K562 (cell line): Measurements from ENCODE around the gene CNTD1. TPM values are rescaled to one million over a fixed set of nuclear protein-coding genes. Genes with fewer than 3 reads are reported as not detected.

Source experiments
- ATAC-seq: fragments of 200-7000 bp; cut with Tn5 transposase; 3 replicates; pipeline ENCODE4 v1.9.1; 2020; ENCODE audit warnings: moderate library complexity
- BruUV-seq: library from RNA; stranded (reverse); fragments of 400-500 nt; replicated peaks from 2 replicates; lab custom pipeline; 2021; lab: Mats Ljungman, UMichigan
- CTCF ChIA-PET: fragments of 300-600 bp; formaldehyde crosslinking; extraction: SDS; loops from one replicate; lab custom pipeline; 2021; ENCODE audit warnings: low intra/inter-chr PET ratio; lab: Yijun Ruan, JAX
- POLR2A ChIA-PET: fragments of 300-600, 350-650 bp; sonication (Branson Sonifier 250); formaldehyde crosslinking; extraction: SDS; loops from one replicate; lab custom pipeline; 2021; ENCODE audit warnings: antibody characterized with exemption, inconsistent platforms; lab: Yijun Ruan, JAX
- DNase-seq, 4 experiments: peaks; one replicate each; pipeline versions ENCODE4 v3.0.0 to v3.0.0-alpha.2; 2011 to 2018; ENCODE audit warnings: low spot score in 3 of 4, mixed read lengths in 3 of 4; ENCODE audit errors: extremely low read depth in 1 of 4
- FAIRE-seq: peaks from 2 replicates; lab custom pipeline; 2011; peaks lifted over from hg19 to GRCh38; lab: Jason Lieb, UNC
- H2AFZ ChIP-seq: 2 replicates; pipeline ENCODE4 v1.6.0; 2011; ENCODE audit warnings: low read depth, low read length, control low read depth, inconsistent platforms
- H3K27ac ChIP-seq: fragments of 200-600 bp; 3 replicates; pipeline ENCODE4 v1.8.0; 2011; ENCODE audit warnings: low read depth, mild to moderate bottlenecking, control low read depth, inconsistent platforms, low read length, moderate library complexity, mixed read lengths; ENCODE audit errors: extremely low read depth
- H3K27me3 ChIP-seq, 2 experiments: fragments of 300-600 bp in 1 of 2; 2 replicates in 1 of 2; 3 replicates in 1 of 2; pipeline versions ENCODE4 v1.6.0 to v1.8.0; 2011; ENCODE audit warnings: inconsistent platforms in 2 of 2, low read length in 2 of 2, mild to moderate bottlenecking in 1 of 2, mixed read lengths in 1 of 2, moderate library complexity in 1 of 2; ENCODE audit not compliant: control insufficient read depth in 2 of 2, insufficient read depth in 2 of 2
- H3K36me3 ChIP-seq: fragments of 300-600 bp; 3 replicates; pipeline ENCODE4 v1.8.0; 2011; ENCODE audit warnings: mild to moderate bottlenecking, low read length, inconsistent platforms; ENCODE audit not compliant: control insufficient read depth, insufficient read depth
- H3K4me1 ChIP-seq, 2 experiments: fragments of 200-600 bp in 1 of 2; replicated peaks in 1 of 2; 2 replicates in 1 of 2; 3 replicates in 1 of 2; pipeline versions ENCODE4 v1.5.1 to v1.8.0; 2011; ENCODE audit warnings: inconsistent platforms in 2 of 2, low read length in 2 of 2, mild to moderate bottlenecking in 1 of 2, mixed read lengths in 1 of 2, moderate library complexity in 1 of 2; ENCODE audit not compliant: control insufficient read depth in 2 of 2, insufficient read depth in 2 of 2
- H3K4me2 ChIP-seq: 2 replicates; pipeline ENCODE4 v1.6.1; 2011; ENCODE audit warnings: low read length, control low read depth, inconsistent platforms, mixed read lengths; ENCODE audit not compliant: insufficient read depth
- H3K4me3 ChIP-seq: fragments of 200-600 bp; sonication (generic), shearing (Covaris generic); 2 replicates; pipeline ENCODE4 v1.5.1; 2016; ENCODE audit warnings: control low read depth, inconsistent platforms
- H3K79me2 ChIP-seq: fragments of 200-600 bp; 3 replicates; pipeline ENCODE4 v1.8.0; 2011; ENCODE audit warnings: low read length, inconsistent platforms; ENCODE audit not compliant: control insufficient read depth, insufficient read depth
- H3K9ac ChIP-seq, 2 experiments: 2 replicates each; pipeline versions ENCODE4 v1.6.0 to v1.6.1; 2011; ENCODE audit warnings: low read depth in 2 of 2, low read length in 2 of 2, control low read depth in 1 of 2, inconsistent platforms in 1 of 2, mild to moderate bottlenecking in 1 of 2, mixed read lengths in 1 of 2; ENCODE audit not compliant: insufficient read depth in 1 of 2
- H3K9me1 ChIP-seq: one replicate; pipeline ENCODE4 v1.6.0; 2011; ENCODE audit warnings: inconsistent platforms, mild to moderate bottlenecking, low read length, moderate library complexity; ENCODE audit not compliant: control insufficient read depth, insufficient read depth
- H3K9me3 ChIP-seq: replicated peaks from 2 replicates; pipeline ENCODE4 v1.5.1; 2011; ENCODE audit warnings: low read depth, low read length, inconsistent platforms; ENCODE audit not compliant: control insufficient read depth, insufficient read depth
- H4K20me1 ChIP-seq: replicated peaks from 2 replicates; pipeline ENCODE4 v1.6.1; 2011; ENCODE audit warnings: low read length, inconsistent platforms, mixed read lengths; ENCODE audit not compliant: control insufficient read depth, insufficient read depth
- DEAF1 ChIP-seq: fragments of 450-650 bp; formaldehyde crosslinking; IDR thresholded peaks from 2 replicates; pipeline ENCODE4 v1.4.0; 2020; ENCODE audit warnings: mild to moderate bottlenecking, moderate library complexity
- KLF16 ChIP-seq: IDR thresholded peaks from 2 replicates; pipeline ENCODE4 v1.6.1; 2016; ENCODE audit warnings: antibody characterized with exemption
- REST ChIP-seq, 2 experiments: fragments of 450-650 bp; formaldehyde crosslinking in 1 of 2; IDR thresholded peaks; 2 replicates each; pipeline versions ENCODE4 v1.4.0 to v1.6.1; 2014 to 2020; ENCODE audit warnings: mild to moderate bottlenecking in 2 of 2, borderline replicate concordance in 1 of 2, low read depth in 1 of 2
- STAG1 ChIP-seq: sonication (generic); formaldehyde crosslinking; IDR thresholded peaks from 2 replicates; pipeline ENCODE4 v1.5.0; 2020; ENCODE audit warnings: missing genetic modification reagents, borderline replicate concordance
- YY1 ChIP-seq, 3 experiments: IDR thresholded peaks; 2 replicates each; pipeline ENCODE4 v1.6.1; 2011; ENCODE audit warnings: low read length in 2 of 3, mild to moderate bottlenecking in 2 of 3, moderate library complexity in 2 of 3, borderline replicate concordance in 1 of 3, control low read depth in 1 of 3, low read depth in 1 of 3; ENCODE audit not compliant: insufficient read depth in 3 of 3, insufficient replicate concordance in 2 of 3, control insufficient read depth in 1 of 3, insufficient read length in 1 of 3; ENCODE audit errors: extremely low read depth in 1 of 3
- ZBTB34 ChIP-seq: fragments of 250-450 bp; sonication (Bioruptor Pico); IDR thresholded peaks from 2 replicates; pipeline ENCODE4 v1.8.0; 2021; ENCODE audit warnings: mild to moderate bottlenecking, moderate library complexity
- WGBS: fragments of 100-300 bp; shearing (Covaris generic); methylation state at CpG from one replicate; pipeline ENCODE4 v1.1.6; 2016; ENCODE audit warnings: low coverage, mixed read lengths; ENCODE audit not compliant: insufficient coverage; ENCODE audit errors: missing lambda C conversion rate; 5-methylcytosine and 5-hydroxymethylcytosine counted together
- in situ Hi-C: fragments of 300-500 bp; cut with MboI; formaldehyde crosslinking; loops from 4 replicates; pipeline ENCODE4 v1.15.0; 2018; ENCODE audit warnings: inconsistent platforms, mixed read lengths
- intact Hi-C: fragments of 100-400 bp; cut with micrococcal nuclease; formaldehyde crosslinking; loops from 2 replicates; pipeline ENCODE4 v1.14.2; 2022
- polyA plus RNA-seq, 8 experiments: library from polyadenylated mRNA; depleted of rRNA in 4 of 8; stranded (reverse) in 5 of 8; unstranded in 3 of 8; fragments of >200 nt; fragmentation: Nextera tagmentation in 2 of 8; fragmentation: Illumina TruSeq in 1 of 8; extraction: Ambion mirVana in 2 of 8; extraction: Trizol in 1 of 8; gene quantifications; 2 replicates each; pipeline versions ENCODE4 v1.2.1 to v1.2.3, GENCODE V29; 2011 to 2014; ENCODE audit warnings: inconsistent platforms in 1 of 8, missing spikeins in 1 of 8
- total RNA-seq, 7 experiments: library from RNA; depleted of rRNA in 6 of 7; stranded (reverse); fragments of >200 nt in 6 of 7; fragmentation: Illumina TruSeq in 2 of 7; extraction: Trizol in 2 of 7; gene quantifications; 2 replicates each; pipeline versions ENCODE4 v1.2.1 to v1.2.3, GENCODE V29; 2011 to 2021; ENCODE audit warnings: low replicate concordance in 1 of 7

CNTD1 gene
- total and polyA plus RNA-seq, 9 of the 15 experiments (the other 6 are each of a cell fraction or from before 2014, with no cell fraction given), result 0.12 to 0.86 (median 0.41) TPM; not detected in 1

- Histone ChIP-seq H3K4me1 (peaks cover 0 to 6% of the 10 kb centered on the region in 2 experiments; a peak in 2 of 5 replicates), H4K20me1 (0 out of 2 replicates have a peak, but pooled peaks cover 2% of the 10 kb centered on the region), H3K79me2 (no peaks in the 10 kb centered on the region; the same call in 2 of the 3 replicates), H3K36me3 (peaks cover 68% of the 10 kb centered on the region), H3K27ac (no peak overlapping the region), H3K9me3 (no peaks in the 10 kb centered on the region), H3K9me1 (no peaks in the 10 kb centered on the region), H3K27me3 (no peaks in the 10 kb centered on the region), H2AFZ (no peak overlapping the region), H3K4me2 (no peak overlapping the region), H3K9ac (no peak overlapping the region), H3K4me3 (no peak overlapping the region)
- no TSS peak for BruUV-seq
- peak; percentile 75 for FAIRE-seq
- 39% methylated on average over 6 of the region's 6 CpGs for WGBS
- DNase-seq, result peak; percentile 61 to 70 (median 64)
- in situ Hi-C loops, result loop anchor here (5.0 kb wide), 1 partner anchor 94 kb away; no protein-coding TSS in a partner anchor
- intact Hi-C loops, result loop anchor here (1.0 to 2.0 kb wide), 3 partner anchors 86 to 155 kb away; partner anchors contain the start of gene RPL27
- CTCF ChIA-PET, result interaction anchor here (1.1 to 4.7 kb wide), 6 partner anchors 86 to 521 kb away, joined by 3 to 37 read pairs (median 10); partner anchors contain the start of genes PTGES3L, RPL27 and RUNDC1
- ATAC-seq, result peak; percentile 83
- POLR2A ChIA-PET, result interaction anchor here (0.5 to 1.9 kb wide), 6 partner anchors 9 to 255 kb away, joined by 3 to 10 read pairs (median 3); partner anchors contain the start of genes PLEKHH3 and PSME3
- TF ChIP-seq YY1 (IDR thresholded peaks at IDR 0.05; ENCODE audit: borderline replicate concordance in 1 of 3, control insufficient read depth in 1 of 3, extremely low read depth in 1 of 3, insufficient read depth in 3 of 3, insufficient read length in 1 of 3, insufficient replicate concordance in 2 of 3, low read depth in 1 of 3, low read length in 2 of 3) (no peak), DEAF1 (CRISPR knock-in tag) (peak; percentile 86), STAG1 (CRISPR knock-in tag) (peak; percentile 76; the same call in 1 of the 2 replicates), ZBTB34 (CRISPR knock-in tag) (no peak), REST (IDR thresholded peaks at IDR 0.05; ENCODE audit: borderline replicate concordance) (peak; percentile 89), REST (CRISPR knock-in tag; IDR thresholded peaks at IDR 0.05; ENCODE audit: low read depth) (no peak), KLF16 (peak; percentile 77)
Observed at GRCh38 chr17:42843358-42843934, 44.8 kb downstream of the CNTD1 start.
